GM12872 (cell line): ENCODE data around the gene LARGE2.

Source experiments
- TF ChIP-seq, protein P1 (sequence below): IDR thresholded peaks from 3 replicates; pipeline ENCODE4 v1.5.1; 2011; ENCODE audit warnings: low read depth, mild to moderate bottlenecking, low read length, moderate library complexity; ENCODE audit not compliant: insufficient read depth

LARGE2 gene

GRCh38 chr11:45947885-45948284 is 25.4 kb downstream of the LARGE2 start:
- TF ChIP-seq, protein P1, sequence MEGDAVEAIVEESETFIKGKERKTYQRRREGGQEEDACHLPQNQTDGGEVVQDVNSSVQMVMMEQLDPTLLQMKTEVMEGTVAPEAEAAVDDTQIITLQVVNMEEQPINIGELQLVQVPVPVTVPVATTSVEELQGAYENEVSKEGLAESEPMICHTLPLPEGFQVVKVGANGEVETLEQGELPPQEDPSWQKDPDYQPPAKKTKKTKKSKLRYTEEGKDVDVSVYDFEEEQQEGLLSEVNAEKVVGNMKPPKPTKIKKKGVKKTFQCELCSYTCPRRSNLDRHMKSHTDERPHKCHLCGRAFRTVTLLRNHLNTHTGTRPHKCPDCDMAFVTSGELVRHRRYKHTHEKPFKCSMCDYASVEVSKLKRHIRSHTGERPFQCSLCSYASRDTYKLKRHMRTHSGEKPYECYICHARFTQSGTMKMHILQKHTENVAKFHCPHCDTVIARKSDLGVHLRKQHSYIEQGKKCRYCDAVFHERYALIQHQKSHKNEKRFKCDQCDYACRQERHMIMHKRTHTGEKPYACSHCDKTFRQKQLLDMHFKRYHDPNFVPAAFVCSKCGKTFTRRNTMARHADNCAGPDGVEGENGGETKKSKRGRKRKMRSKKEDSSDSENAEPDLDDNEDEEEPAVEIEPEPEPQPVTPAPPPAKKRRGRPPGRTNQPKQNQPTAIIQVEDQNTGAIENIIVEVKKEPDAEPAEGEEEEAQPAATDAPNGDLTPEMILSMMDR, result no peak

DNA sequence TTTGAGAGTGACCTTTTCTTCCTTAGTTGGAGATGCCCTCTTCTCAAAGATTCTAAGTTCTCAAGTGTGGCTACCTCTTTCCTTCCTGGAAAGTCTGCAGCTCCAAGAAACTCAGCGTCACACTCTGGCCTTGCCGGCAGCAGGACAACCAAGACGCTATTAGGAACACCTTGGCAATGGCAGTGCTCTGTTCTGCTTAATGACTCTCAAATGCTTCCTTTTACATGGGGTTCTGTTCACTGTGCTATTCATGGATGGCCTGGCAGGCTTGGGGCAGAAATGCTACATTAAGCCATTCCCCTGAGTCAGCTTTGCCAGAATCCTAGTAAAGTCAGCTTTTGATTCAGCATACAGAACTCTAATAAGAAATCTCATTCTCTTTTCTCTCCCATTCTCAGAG is 25.9 kb downstream of the LARGE2 start:
- TF ChIP-seq, protein P1, result no peak

- TF ChIP-seq, protein P1, result no peak
Observed at GRCh38 chr11:45949992-45950407, 27.5 kb downstream of the LARGE2 start.

DNA sequence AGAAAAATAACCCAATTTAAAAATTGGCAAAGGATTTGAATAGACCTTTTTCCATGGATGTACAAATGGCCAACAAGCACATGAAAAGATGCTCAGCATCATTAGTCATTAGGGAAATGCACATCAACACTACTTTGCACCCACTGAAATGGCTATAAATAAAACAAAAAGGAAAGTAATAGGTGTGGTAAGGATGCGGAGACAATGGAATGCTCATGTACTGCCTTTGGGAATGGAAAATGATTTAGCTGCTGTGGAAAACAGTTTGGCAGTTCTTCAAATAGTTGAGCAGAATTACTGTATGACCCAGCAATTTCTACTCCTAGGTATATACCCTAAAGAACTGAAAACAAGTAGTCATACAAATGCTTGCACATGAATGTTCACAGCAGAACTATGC is 37.4 kb downstream of the LARGE2 start:
- TF ChIP-seq, protein P1, result no peak

GRCh38 chr11:45960387-45961095 is 38.1 kb downstream of the LARGE2 start:
- TF ChIP-seq, protein P1, result no peak

- TF ChIP-seq, protein P1, result no peak
Observed at GRCh38 chr11:45961751-45962240, 39.3 kb downstream of the LARGE2 start.

GRCh38 chr11:45964911-45965389 is 42.5 kb downstream of the LARGE2 start:
- TF ChIP-seq, protein P1, result peak; percentile 89
